ENCODE data around the gene CD1B.

Gene CD1B

GRCh38 chr1:158362941-158363340 lies 31.6 kb upstream of the CD1B start:
- Histone ChIP-seq H3K79me2 (ENCODE audit: insufficient read depth, low read depth) (no peaks in the 10 kb centered on the region), H3K9ac (no peak overlapping the region), H3K4me2 (no peak overlapping the region), H3K27me3 (ENCODE audit: insufficient read depth, low read depth) (no peaks in the 10 kb centered on the region), H3K36me3 (ENCODE audit: insufficient read depth) (no peaks in the 10 kb centered on the region), H4K20me1 (ENCODE audit: insufficient read depth) (no peaks in the 10 kb centered on the region), H2AFZ (ENCODE audit: low read depth) (no peak overlapping the region), H3K4me3 (IDR thresholded peaks at IDR 0.05; ENCODE audit: insufficient read depth, low read depth, low read length) (no peak overlapping the region), H3K4me1 (ENCODE audit: low read depth, poor library complexity, severe bottlenecking) (no peaks in the 10 kb centered on the region), H3K27ac (no peak overlapping the region)
- no peak for TF ChIP-seq CTCF (conservative IDR thresholded peaks at IDR 0.05; ENCODE audit: low read depth, low read length)

- no peak overlapping the region for H3K27ac ChIP-seq
- H3K36me3 ChIP-seq (ENCODE audit: insufficient read depth) = no peaks in the 10 kb centered on the region
- H3K4me3 ChIP-seq (IDR thresholded peaks at IDR 0.05; ENCODE audit: insufficient read depth, low read depth, low read length) = no peak overlapping the region
- no peaks in the 10 kb centered on the region for H3K79me2 ChIP-seq (ENCODE audit: insufficient read depth, low read depth)
- H3K27me3 ChIP-seq (ENCODE audit: insufficient read depth, low read depth) = no peaks in the 10 kb centered on the region
- H3K4me2 ChIP-seq = no peak overlapping the region
- no peak overlapping the region for H3K9ac ChIP-seq
- TF ChIP-seq CTCF (conservative IDR thresholded peaks at IDR 0.05; ENCODE audit: low read depth, low read length) = no peak
- H2AFZ ChIP-seq (ENCODE audit: low read depth) = no peak overlapping the region
- H3K4me1 ChIP-seq (ENCODE audit: low read depth, poor library complexity, severe bottlenecking) = no peaks in the 10 kb centered on the region
- no peaks in the 10 kb centered on the region for H4K20me1 ChIP-seq (ENCODE audit: insufficient read depth)
Measured at GRCh38 chr1:158362482-158362881, 31.2 kb upstream of the CD1B start.

- Histone ChIP-seq H4K20me1 (ENCODE audit: insufficient read depth) (no peaks in the 10 kb centered on the region), H3K79me2 (ENCODE audit: insufficient read depth, low read depth) (no peaks in the 10 kb centered on the region), H3K4me1 (ENCODE audit: low read depth, poor library complexity, severe bottlenecking) (no peaks in the 10 kb centered on the region), H3K4me2 (no peak overlapping the region), H3K9ac (no peak overlapping the region), H2AFZ (ENCODE audit: low read depth) (no peak overlapping the region), H3K36me3 (ENCODE audit: insufficient read depth) (no peaks in the 10 kb centered on the region), H3K27ac (no peak overlapping the region), H3K4me3 (IDR thresholded peaks at IDR 0.05; ENCODE audit: insufficient read depth, low read depth, low read length) (no peak overlapping the region), H3K27me3 (ENCODE audit: insufficient read depth, low read depth) (no peaks in the 10 kb centered on the region)
- TF ChIP-seq CTCF (conservative IDR thresholded peaks at IDR 0.05; ENCODE audit: low read depth, low read length) = no peak
Measured at GRCh38 chr1:158357441-158357840, 26.1 kb upstream of the CD1B start.

- Histone ChIP-seq H4K20me1 (ENCODE audit: insufficient read depth) (no peaks in the 10 kb centered on the region), H3K27me3 (ENCODE audit: insufficient read depth, low read depth) (no peaks in the 10 kb centered on the region), H3K36me3 (ENCODE audit: insufficient read depth) (no peaks in the 10 kb centered on the region), H3K4me1 (ENCODE audit: low read depth, poor library complexity, severe bottlenecking) (no peaks in the 10 kb centered on the region), H2AFZ (ENCODE audit: low read depth) (no peak overlapping the region), H3K4me2 (no peak overlapping the region), H3K9ac (no peak overlapping the region), H3K4me3 (IDR thresholded peaks at IDR 0.05; ENCODE audit: insufficient read depth, low read depth, low read length) (no peak overlapping the region), H3K79me2 (ENCODE audit: insufficient read depth, low read depth) (no peaks in the 10 kb centered on the region), H3K27ac (no peak overlapping the region)
- no peak for TF ChIP-seq CTCF (conservative IDR thresholded peaks at IDR 0.05; ENCODE audit: low read depth, low read length)
Measured at GRCh38 chr1:158356616-158357015, 25.3 kb upstream of the CD1B start.

Measured in KMS-11 (cell line).